Keratinocyte (primary cell): Measurements from ENCODE around the gene NXN. TPM values are rescaled to one million over a fixed set of nuclear protein-coding genes. Genes with fewer than 3 reads are reported as not detected.
"Not testable (repeated sequence)": the region's sequence is repeated elsewhere in the genome, so short reads cannot be mapped to it uniquely, and the experiment has no call there.

ENCODE experiments used
- DNase-seq: peaks from one replicate; pipeline ENCODE4 v3.0.0-alpha.2; 2011; ENCODE audit warnings: low read depth, missing footprints, low spot score
- FAIRE-seq: peaks from 2 replicates; lab custom pipeline; 2011; peaks lifted over from hg19 to GRCh38; lab: Jason Lieb, UNC
- H2AFZ ChIP-seq: 2 replicates; pipeline ENCODE4 v1.6.0; 2012; ENCODE audit warnings: low read length, control low read depth, inconsistent platforms; ENCODE audit not compliant: control insufficient read depth
- H3K27ac ChIP-seq: 2 replicates; pipeline ENCODE4 v1.5.1; 2011; ENCODE audit warnings: low read length; ENCODE audit not compliant: control insufficient read depth, insufficient read depth
- H3K27me3 ChIP-seq: 3 replicates; pipeline ENCODE4 v1.6.0; 2011; ENCODE audit warnings: low read length; ENCODE audit not compliant: control insufficient read depth, insufficient read depth; ENCODE audit errors: extremely low read depth
- H3K36me3 ChIP-seq, 2 experiments: 2 replicates in 1 of 2; 3 replicates in 1 of 2; pipeline ENCODE4 v1.5.1; 2011; ENCODE audit warnings: low read length in 2 of 2, mild to moderate bottlenecking in 1 of 2; ENCODE audit not compliant: control insufficient read depth in 2 of 2, insufficient read depth in 2 of 2; ENCODE audit errors: extremely low read depth in 1 of 2
- H3K4me1 ChIP-seq: 3 replicates; pipeline ENCODE4 v1.5.1; 2011; ENCODE audit warnings: low read length; ENCODE audit not compliant: control insufficient read depth, insufficient read depth; ENCODE audit errors: extremely low read depth
- H3K4me2 ChIP-seq: 3 replicates; pipeline ENCODE4 v1.6.0; 2011; ENCODE audit warnings: low read depth, low read length; ENCODE audit not compliant: control insufficient read depth, insufficient read depth; ENCODE audit errors: extremely low read depth
- H3K4me3 ChIP-seq, 3 experiments: fragments of 200-600 bp in 1 of 3; sonication (generic) in 1 of 3; 2 replicates in 2 of 3; 3 replicates in 1 of 3; pipeline ENCODE4 v1.5.1; 2011 to 2016; ENCODE audit warnings: low read length in 3 of 3, mild to moderate bottlenecking in 3 of 3, control low read depth in 2 of 3, inconsistent platforms in 1 of 3, low read depth in 1 of 3, mixed read lengths in 1 of 3, mixed run types in 1 of 3, moderate library complexity in 1 of 3; ENCODE audit not compliant: control insufficient read depth in 2 of 3, insufficient read depth in 2 of 3; ENCODE audit errors: extremely low read depth in 1 of 3
- H3K79me2 ChIP-seq: 2 replicates; pipeline ENCODE4 v1.6.0; 2012; ENCODE audit warnings: low read length; ENCODE audit not compliant: control insufficient read depth, insufficient read depth
- H3K9ac ChIP-seq: 3 replicates; pipeline ENCODE4 v1.6.0; 2011; ENCODE audit warnings: low read length; ENCODE audit not compliant: control insufficient read depth, insufficient read depth; ENCODE audit errors: extremely low read depth
- H3K9me1 ChIP-seq: 3 replicates; pipeline ENCODE4 v1.6.0; 2011; ENCODE audit warnings: low read length; ENCODE audit not compliant: control insufficient read depth, insufficient read depth; ENCODE audit errors: extremely low read depth
- H3K9me3 ChIP-seq: 2 replicates; pipeline ENCODE4 v1.5.1; 2012; ENCODE audit warnings: low read depth, low read length; ENCODE audit not compliant: control insufficient read depth
- H4K20me1 ChIP-seq: 3 replicates; pipeline ENCODE4 v1.6.0; 2011; ENCODE audit warnings: low read length; ENCODE audit not compliant: control insufficient read depth, insufficient read depth; ENCODE audit errors: extremely low read depth
- EZH2 ChIP-seq: IDR thresholded peaks from one replicate; pipeline ENCODE4 v1.6.1; 2012; ENCODE audit warnings: inconsistent platforms, mild to moderate bottlenecking, low read length, moderate library complexity
- dilution Hi-C: fragments of 300-500 bp; cut with MboI; formaldehyde crosslinking; loops from one replicate; pipeline ENCODE4 v1.7.0; 2020; ENCODE audit warnings: low sequenced_read_pairs; ENCODE audit not compliant: extremely low pct_ligation_motif_present
- polyA plus RNA-seq, 5 experiments: library from polyadenylated mRNA; depleted of rRNA in 3 of 5; stranded (reverse) in 3 of 5; stranded (forward) in 1 of 5; unstranded in 1 of 5; fragments of >200 nt; gene quantifications; 1 replicate in 1 of 5; 2 replicates in 3 of 5; 3 replicates in 1 of 5; pipeline versions ENCODE4 v1.2.1 to v1.2.3, GENCODE V29; 2011 to 2012; ENCODE audit warnings: missing spikeins in 2 of 5, low read depth in 1 of 5, low replicate concordance in 1 of 5
- TF ChIP-seq, protein P1 (sequence below), 3 experiments: IDR thresholded peaks in 1 of 3; conservative IDR thresholded peaks in 1 of 3; optimal IDR thresholded peaks in 1 of 3; 2 replicates in 2 of 3; 3 replicates in 1 of 3; pipeline versions ENCODE3 to v1.5.1; 2011; ENCODE audit warnings: low read length in 3 of 3, mild to moderate bottlenecking in 3 of 3, moderate library complexity in 2 of 3, control low read depth in 1 of 3, inconsistent platforms in 1 of 3; ENCODE audit not compliant: insufficient read depth in 2 of 3; ENCODE audit errors: extremely low read depth in 1 of 3

Gene NXN
- polyA plus RNA-seq, 1 donor (not counting 4 experiments of a cell fraction or from before 2014, with no cell fraction given): 94.4 TPM

DNA sequence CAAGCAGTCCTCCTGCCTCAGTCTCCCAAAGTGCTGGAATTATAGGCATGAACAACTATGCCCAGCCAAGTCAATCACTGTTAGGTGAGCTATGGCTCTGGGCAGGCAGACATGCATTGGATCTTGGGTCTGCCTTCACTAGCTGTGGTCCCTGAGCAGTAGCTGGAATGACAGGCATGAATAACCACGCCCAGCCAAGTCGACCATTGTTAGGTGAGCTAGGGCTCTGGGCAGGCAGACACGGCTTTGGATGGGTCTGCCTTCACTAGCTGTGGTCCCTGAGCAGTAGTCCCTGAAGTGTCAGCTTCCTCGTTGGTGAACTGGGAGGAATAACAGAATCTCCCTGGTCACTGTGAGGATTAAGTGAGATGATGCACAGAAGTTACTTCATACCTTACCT lies 191.0 kb downstream of the NXN start:
- H3K79me2 ChIP-seq: peaks cover 28% of the 10 kb centered on the region
- H2AFZ ChIP-seq: no peak overlapping the region
- no peaks in the 10 kb centered on the region for H3K9me1 ChIP-seq
- FAIRE-seq: no peak
- H3K9ac ChIP-seq: no peak overlapping the region
- no peaks in the 10 kb centered on the region for H3K9me3 ChIP-seq
- no peaks in the 10 kb centered on the region for H4K20me1 ChIP-seq
- H3K4me3 ChIP-seq: no peak overlapping the region
- peaks cover 43% of the 10 kb centered on the region for H3K4me1 ChIP-seq
- H3K4me2 ChIP-seq: peak overlapping the region; percentile 86
- no peaks in the 10 kb centered on the region for H3K27me3 ChIP-seq
- TF ChIP-seq EZH2: no peak
- TF ChIP-seq, protein P1, sequence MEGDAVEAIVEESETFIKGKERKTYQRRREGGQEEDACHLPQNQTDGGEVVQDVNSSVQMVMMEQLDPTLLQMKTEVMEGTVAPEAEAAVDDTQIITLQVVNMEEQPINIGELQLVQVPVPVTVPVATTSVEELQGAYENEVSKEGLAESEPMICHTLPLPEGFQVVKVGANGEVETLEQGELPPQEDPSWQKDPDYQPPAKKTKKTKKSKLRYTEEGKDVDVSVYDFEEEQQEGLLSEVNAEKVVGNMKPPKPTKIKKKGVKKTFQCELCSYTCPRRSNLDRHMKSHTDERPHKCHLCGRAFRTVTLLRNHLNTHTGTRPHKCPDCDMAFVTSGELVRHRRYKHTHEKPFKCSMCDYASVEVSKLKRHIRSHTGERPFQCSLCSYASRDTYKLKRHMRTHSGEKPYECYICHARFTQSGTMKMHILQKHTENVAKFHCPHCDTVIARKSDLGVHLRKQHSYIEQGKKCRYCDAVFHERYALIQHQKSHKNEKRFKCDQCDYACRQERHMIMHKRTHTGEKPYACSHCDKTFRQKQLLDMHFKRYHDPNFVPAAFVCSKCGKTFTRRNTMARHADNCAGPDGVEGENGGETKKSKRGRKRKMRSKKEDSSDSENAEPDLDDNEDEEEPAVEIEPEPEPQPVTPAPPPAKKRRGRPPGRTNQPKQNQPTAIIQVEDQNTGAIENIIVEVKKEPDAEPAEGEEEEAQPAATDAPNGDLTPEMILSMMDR (optimal IDR thresholded peaks at IDR 0.05 in 1 of 3, IDR thresholded peaks at IDR 0.05 in 1 of 3, conservative IDR thresholded peaks at IDR 0.05 in 1 of 3; ENCODE audit: extremely low read depth in 1 of 3, insufficient read depth in 2 of 3, low read length in 3 of 3): no peak
- no peak for DNase-seq
- dilution Hi-C loops: loop anchor here (25.0 kb wide), 1 partner anchor 199 kb away; the partner anchor contains the start of genes NXN and TIMM22
- peak overlapping the region; percentile 92 for H3K27ac ChIP-seq
- peaks cover 5 to 22% of the 10 kb centered on the region in 2 experiments for H3K36me3 ChIP-seq

DNA sequence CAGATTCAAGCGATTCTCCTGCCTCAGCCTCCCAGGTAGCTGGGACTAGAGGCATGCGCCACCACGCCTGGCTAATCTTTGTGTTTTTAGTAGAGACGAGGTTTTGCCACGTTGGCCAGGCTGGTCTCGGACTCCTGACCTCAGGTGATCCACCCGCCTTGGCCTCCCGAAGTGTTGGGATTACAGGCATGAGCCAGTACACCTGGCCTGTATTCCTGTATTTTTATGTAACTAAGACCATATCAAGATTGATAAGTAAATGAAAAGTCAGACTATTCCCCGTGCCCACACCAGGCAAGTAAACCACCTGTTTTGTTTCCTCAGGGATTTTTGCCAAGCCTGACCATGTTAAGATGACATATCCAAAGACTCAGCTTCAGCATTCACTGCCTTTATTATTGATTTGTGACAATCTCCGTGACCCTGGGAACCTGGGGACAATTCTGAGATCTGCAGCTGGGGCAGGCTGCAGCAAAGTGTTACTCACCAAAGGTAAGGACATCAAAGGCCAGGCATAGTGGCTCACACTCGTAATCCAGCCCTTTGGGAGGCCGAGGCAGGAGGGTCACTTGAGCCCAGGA lies 191.8 kb downstream of the NXN start:
- Histone ChIP-seq H3K4me2 (no peak overlapping the region), H3K9me3 (no peaks in the 10 kb centered on the region), H3K79me2 (peaks cover 36% of the 10 kb centered on the region), H4K20me1 (no peaks in the 10 kb centered on the region), H3K27me3 (no peaks in the 10 kb centered on the region), H3K9me1 (no peaks in the 10 kb centered on the region), H3K9ac (no peak overlapping the region), H3K27ac (no peak overlapping the region), H3K4me1 (peaks cover 48% of the 10 kb centered on the region), H3K4me3 (no peak overlapping the region), H2AFZ (no peak overlapping the region), H3K36me3 (peaks cover 5 to 22% of the 10 kb centered on the region in 2 experiments)
- dilution Hi-C loops: loop anchor here (25.0 kb wide), 1 partner anchor 200 kb away; the partner anchor contains the start of genes NXN and TIMM22
- no peak for DNase-seq
- TF ChIP-seq, protein P1 (optimal IDR thresholded peaks at IDR 0.05 in 1 of 3, IDR thresholded peaks at IDR 0.05 in 1 of 3, conservative IDR thresholded peaks at IDR 0.05 in 1 of 3; ENCODE audit: extremely low read depth in 1 of 3, insufficient read depth in 2 of 3, low read length in 3 of 3): no peak
- no peak for TF ChIP-seq EZH2
- no peak for FAIRE-seq

DNA sequence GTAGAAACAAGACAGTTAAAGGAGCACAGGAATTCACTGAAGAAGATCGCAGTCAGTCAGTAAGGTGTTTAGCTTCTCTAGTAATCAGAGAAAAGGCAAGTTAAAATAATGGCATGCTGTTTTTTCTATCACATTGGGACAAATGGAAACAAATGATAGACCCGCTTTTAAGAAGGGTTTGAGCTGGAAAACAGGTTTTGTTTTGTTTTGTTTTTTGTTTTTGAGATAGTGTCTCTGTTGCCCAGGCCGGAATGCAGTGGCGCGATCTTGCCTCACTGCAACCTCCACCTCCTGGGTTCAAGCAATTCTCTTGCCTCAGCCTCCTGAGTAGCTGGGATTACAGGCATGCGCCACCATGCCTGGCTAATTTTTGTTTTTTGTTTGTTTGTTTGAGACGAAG lies 193.7 kb downstream of the NXN start:
- H3K4me2 ChIP-seq, H3K4me3 ChIP-seq, H3K27me3 ChIP-seq, H3K27ac ChIP-seq, H4K20me1 ChIP-seq, H2AFZ ChIP-seq, DNase-seq, H3K9me3 ChIP-seq, H3K9me1 ChIP-seq, H3K9ac ChIP-seq, FAIRE-seq: not testable (repeated sequence)
- peaks cover 5 to 16% of the 10 kb centered on the region in 2 experiments for H3K36me3 ChIP-seq
- peaks cover 43% of the 10 kb centered on the region for H3K4me1 ChIP-seq
- H3K79me2 ChIP-seq: peaks cover 53% of the 10 kb centered on the region
- dilution Hi-C loops: loop anchor here (25.0 kb wide), 1 partner anchor 201 kb away; the partner anchor contains the start of genes NXN and TIMM22
